Smooth muscle cell (in vitro differentiated cells): ENCODE measurements around the gene EIF3I. TPM values are rescaled to one million over a fixed set of nuclear protein-coding genes. Genes with fewer than 3 reads are reported as not detected.

ENCODE experiments used
- DNase-seq: peaks from one replicate; lab custom pipeline; 2025; ENCODE audit not compliant: unreplicated experiment; lab: John Stamatoyannopoulos, UW
- H2AFZ ChIP-seq: fragments of 200-600 bp; sonication (generic); 2 replicates; pipeline ENCODE4 v1.6.0; 2016; ENCODE audit warnings: antibody characterized with exemption, low read depth, mild to moderate bottlenecking
- H3F3A ChIP-seq: fragments of 200-600 bp; sonication (generic); 2 replicates; pipeline ENCODE4 v1.6.0; 2017; ENCODE audit warnings: antibody characterized with exemption, low read depth
- H3K27ac ChIP-seq: fragments of 200-600 bp; sonication (generic); 2 replicates; pipeline ENCODE4 v1.5.1; 2016; ENCODE audit warnings: low read depth, mild to moderate bottlenecking
- H3K27me3 ChIP-seq: fragments of 200-600 bp; sonication (generic); 2 replicates; pipeline ENCODE4 v1.6.1; 2016; ENCODE audit warnings: low read depth, mild to moderate bottlenecking
- H3K36me3 ChIP-seq: fragments of 200-600 bp; sonication (generic); 2 replicates; pipeline ENCODE4 v1.5.1; 2016; ENCODE audit warnings: low read depth
- H3K4me1 ChIP-seq: fragments of 200-600 bp; sonication (generic); 2 replicates; pipeline ENCODE4 v1.5.1; 2016; ENCODE audit warnings: low read depth
- H3K4me2 ChIP-seq: fragments of 200-600 bp; sonication (generic); 2 replicates; pipeline ENCODE4 v1.6.0; 2016; ENCODE audit warnings: mild to moderate bottlenecking
- H3K4me3 ChIP-seq: fragments of 200-600 bp; sonication (generic); 2 replicates; pipeline ENCODE4 v1.5.1; 2016; ENCODE audit warnings: mild to moderate bottlenecking
- H3K79me2 ChIP-seq: fragments of 200-600 bp; sonication (generic); 2 replicates; pipeline ENCODE4 v1.6.0; 2016; ENCODE audit warnings: low read depth, mild to moderate bottlenecking
- H3K9ac ChIP-seq: fragments of 200-600 bp; sonication (generic); 2 replicates; pipeline ENCODE4 v1.6.0; 2016; ENCODE audit warnings: low read depth
- H3K9me3 ChIP-seq: fragments of 200-600 bp; sonication (generic); replicated peaks from 2 replicates; pipeline ENCODE4 v1.5.1; 2016; ENCODE audit warnings: low read depth
- H4K20me1 ChIP-seq: fragments of 200-600 bp; sonication (generic); 2 replicates; pipeline ENCODE4 v1.6.0; 2016; ENCODE audit warnings: low read depth
- CTCF ChIP-seq: fragments of 200-600 bp; sonication (generic); IDR thresholded peaks from 2 replicates; pipeline ENCODE4 v1.5.1; 2017; ENCODE audit warnings: borderline replicate concordance, mild to moderate bottlenecking, antibody characterized with exemption; ENCODE audit not compliant: insufficient read depth, poor library complexity, severe bottlenecking
- WGBS: methylation state at CpG from one replicate; pipeline ENCODE4 v1.1.7; 2016; ENCODE audit warnings: low lambda C conversion rate; 5-methylcytosine and 5-hydroxymethylcytosine counted together
- polyA plus RNA-seq: library from polyadenylated mRNA; unstranded; fragments of >200 nt; fragmentation: Nextera tagmentation; extraction: Ambion mirVana; gene quantifications from 2 replicates; pipeline ENCODE4 v1.2.1, GENCODE V29; 2016
- total RNA-seq: library from RNA; depleted of rRNA; stranded (reverse); fragments of >200 nt; gene quantifications from 2 replicates; pipeline ENCODE4 v1.2.3, GENCODE V29; 2014

The EIF3I gene
- total and polyA plus RNA-seq, 2 experiments from 2014 or later, result 240 to 250 TPM

GRCh38 chr1:32208469-32208868 lies 13.7 kb upstream of the EIF3I start:
- Histone ChIP-seq H3K4me1 (peaks cover 3% of the 10 kb centered on the region), H3F3A (no peaks in the 10 kb centered on the region), H3K79me2 (no peaks in the 10 kb centered on the region), H3K4me2 (no peak overlapping the region), H4K20me1 (no peaks in the 10 kb centered on the region), H3K36me3 (no peaks in the 10 kb centered on the region), H3K27me3 (no peaks in the 10 kb centered on the region), H2AFZ (no peak overlapping the region), H3K9ac (no peak overlapping the region), H3K9me3 (no peaks in the 10 kb centered on the region), H3K4me3 (no peak overlapping the region), H3K27ac (no peak overlapping the region)
- 96% methylated on average over 6 of the region's 6 CpGs for WGBS
- DNase-seq, result no peak
- no peak for TF ChIP-seq CTCF

- no peaks in the 10 kb centered on the region for H3F3A ChIP-seq
- H3K27ac ChIP-seq, result no peak within 1 kb of the TSS
- no peak within 1 kb of the TSS for H3K4me3 ChIP-seq
- no peak within 1 kb of the TSS for H3K4me2 ChIP-seq
- no peak for DNase-seq
- no peak for TF ChIP-seq CTCF
- H3K9ac ChIP-seq, result no peak within 1 kb of the TSS
- no peaks in the 10 kb centered on the region for H3K36me3 ChIP-seq
- H2AFZ ChIP-seq, result no peak within 1 kb of the TSS
- WGBS, result 98% methylated on average over 5 of the region's 5 CpGs
- no peaks in the 10 kb centered on the region for H4K20me1 ChIP-seq
- H3K9me3 ChIP-seq, result no peaks in the 10 kb centered on the region
- peaks cover 3% of the 10 kb centered on the region for H3K4me1 ChIP-seq
- H3K27me3 ChIP-seq, result no peaks in the 10 kb centered on the region
- no peaks in the 10 kb centered on the region for H3K79me2 ChIP-seq
Observed at GRCh38 chr1:32208891-32209328, 13.3 kb upstream of the EIF3I start, which contains the start of gene DCDC2B. DCDC2B (plus strand) TSS chr1:32209089; CDS start chr1:32209094, 5 bp downstream.

GRCh38 chr1:32215629-32216480 lies 6.4 kb upstream of the EIF3I start:
- Histone ChIP-seq H3K27ac (no peak overlapping the region), H3K79me2 (peaks cover 14% of the 10 kb centered on the region), H3F3A (no peaks in the 10 kb centered on the region), H3K9me3 (no peaks in the 10 kb centered on the region), H3K36me3 (no peaks in the 10 kb centered on the region), H3K4me3 (no peak overlapping the region), H3K27me3 (no peaks in the 10 kb centered on the region), H4K20me1 (no peaks in the 10 kb centered on the region), H3K4me2 (no peak overlapping the region), H2AFZ (no peak overlapping the region), H3K9ac (no peak overlapping the region), H3K4me1 (no peaks in the 10 kb centered on the region)
- WGBS, result 86% methylated on average over 10 of the region's 10 CpGs
- TF ChIP-seq CTCF, result peak; percentile 73
- no peak for DNase-seq

GRCh38 chr1:32216566-32216965 lies 5.6 kb upstream of the EIF3I start:
- Histone ChIP-seq H3K79me2 (peaks cover 21% of the 10 kb centered on the region), H3K4me3 (no peak overlapping the region), H3K27ac (no peak overlapping the region), H3K9me3 (no peaks in the 10 kb centered on the region), H3F3A (no peaks in the 10 kb centered on the region), H3K9ac (no peak overlapping the region), H3K27me3 (no peaks in the 10 kb centered on the region), H2AFZ (no peak overlapping the region), H3K4me2 (no peak overlapping the region), H3K36me3 (no peaks in the 10 kb centered on the region), H3K4me1 (peaks cover 6% of the 10 kb centered on the region), H4K20me1 (no peaks in the 10 kb centered on the region)
- WGBS, result 100% methylated on average over 5 of the region's 5 CpGs
- DNase-seq, result no peak
- no peak for TF ChIP-seq CTCF
